ENCODE measurements around the gene CPED1. TPM values are rescaled to one million over a fixed set of nuclear protein-coding genes. Genes with fewer than 3 reads are reported as not detected.

Gene CPED1
- total RNA-seq, 1 donor from 2014 or later: 4.3 TPM

DNA sequence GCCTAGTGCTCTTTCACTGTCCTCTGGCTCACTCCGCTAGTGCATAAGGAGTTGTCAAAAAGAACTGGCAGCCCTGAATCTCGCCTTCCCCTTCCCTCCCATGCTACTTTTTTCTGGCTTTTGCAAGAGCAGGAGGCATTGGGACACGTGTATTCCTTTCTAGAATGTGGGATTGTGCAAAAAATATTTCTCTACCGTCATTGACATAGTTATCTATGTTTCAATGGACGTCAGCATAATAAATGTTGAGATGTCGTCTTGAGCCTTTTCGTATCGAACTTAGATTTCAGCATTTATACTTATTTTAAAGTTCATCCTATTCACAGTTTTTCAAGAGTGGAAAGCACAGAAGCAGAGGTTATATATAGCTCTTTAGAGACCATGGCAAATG is 37.2 kb upstream of the CPED1 start:
- Mint-ChIP-seq H3K9me3 (no peaks in the 10 kb centered on the region), H3K36me3 (ENCODE audit: low read depth) (peaks cover 4% of the 10 kb centered on the region), H3K4me3 (peak overlapping the region; percentile 98), H3K27ac (ENCODE audit: unreplicated experiment) (peak overlapping the region; percentile 100), H3K4me1 (peaks cover 25% of the 10 kb centered on the region), H3K27me3 (ENCODE audit: low read depth) (peaks cover under 1% of the 10 kb centered on the region)
- no peak for TF ChIP-seq CTCF (conservative IDR thresholded peaks at IDR 0.05)
- no peak for DNase-seq (ENCODE audit: low read depth, low spot score)

GRCh38 chr7:120951826-120952225 is 36.7 kb upstream of the CPED1 start:
- Mint-ChIP-seq H3K9me3 (no peaks in the 10 kb centered on the region), H3K36me3 (ENCODE audit: low read depth) (peaks cover 6% of the 10 kb centered on the region), H3K27me3 (ENCODE audit: low read depth) (no peaks in the 10 kb centered on the region), H3K27ac (ENCODE audit: unreplicated experiment) (no peak overlapping the region), H3K4me1 (peaks cover 25% of the 10 kb centered on the region), H3K4me3 (peak overlapping the region; percentile 98)
- DNase-seq (ENCODE audit: low read depth, low spot score): no peak
- no peak for TF ChIP-seq CTCF (conservative IDR thresholded peaks at IDR 0.05)

GRCh38 chr7:120955577-120956149 is 32.8 kb upstream of the CPED1 start:
- DNase-seq (ENCODE audit: low read depth, low spot score): no peak
- H3K27me3 Mint-ChIP-seq (ENCODE audit: low read depth): no peaks in the 10 kb centered on the region
- no peaks in the 10 kb centered on the region for H3K9me3 Mint-ChIP-seq
- peaks cover 13% of the 10 kb centered on the region for H3K4me1 Mint-ChIP-seq
- TF ChIP-seq CTCF (conservative IDR thresholded peaks at IDR 0.05): no peak
- no peak overlapping the region for H3K27ac Mint-ChIP-seq (ENCODE audit: unreplicated experiment)
- no peak overlapping the region for H3K4me3 Mint-ChIP-seq
- peaks cover 24% of the 10 kb centered on the region for H3K36me3 Mint-ChIP-seq (ENCODE audit: low read depth)

DNA sequence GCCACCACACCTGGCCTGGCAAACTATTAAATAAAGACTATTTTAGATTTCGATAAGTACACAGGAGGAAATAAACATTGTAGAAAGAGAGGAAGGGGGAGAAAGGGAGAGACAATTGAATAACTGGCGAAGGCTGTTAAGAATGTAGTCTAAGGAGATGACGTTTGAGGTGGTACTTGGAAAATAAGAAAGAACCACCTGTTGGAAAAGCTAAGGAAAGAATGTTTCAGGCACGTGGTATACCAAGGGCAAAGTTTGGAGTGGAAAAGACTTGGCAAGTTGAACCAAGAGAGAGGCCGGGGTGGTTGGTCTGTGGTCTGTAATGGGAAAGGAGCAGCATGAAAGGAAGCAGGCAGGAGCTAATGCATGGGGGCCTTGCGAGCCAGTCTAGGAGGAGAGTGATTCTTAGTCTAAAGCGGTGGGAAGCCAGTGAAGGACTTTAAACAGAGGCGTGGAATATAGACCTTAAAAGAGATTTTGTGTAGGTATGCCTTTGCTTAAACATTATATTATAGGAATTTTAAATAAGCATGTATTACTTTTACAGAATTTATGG is 28.5 kb upstream of the CPED1 start:
- no peaks in the 10 kb centered on the region for H3K4me1 Mint-ChIP-seq
- H3K27me3 Mint-ChIP-seq (ENCODE audit: low read depth): no peaks in the 10 kb centered on the region
- no peak for TF ChIP-seq CTCF (conservative IDR thresholded peaks at IDR 0.05)
- DNase-seq (ENCODE audit: low read depth, low spot score): no peak
- H3K36me3 Mint-ChIP-seq (ENCODE audit: low read depth): peaks cover 29% of the 10 kb centered on the region
- no peaks in the 10 kb centered on the region for H3K9me3 Mint-ChIP-seq
- no peak overlapping the region for H3K4me3 Mint-ChIP-seq
- peak overlapping the region; percentile 48 for H3K27ac Mint-ChIP-seq (ENCODE audit: unreplicated experiment)

DNA sequence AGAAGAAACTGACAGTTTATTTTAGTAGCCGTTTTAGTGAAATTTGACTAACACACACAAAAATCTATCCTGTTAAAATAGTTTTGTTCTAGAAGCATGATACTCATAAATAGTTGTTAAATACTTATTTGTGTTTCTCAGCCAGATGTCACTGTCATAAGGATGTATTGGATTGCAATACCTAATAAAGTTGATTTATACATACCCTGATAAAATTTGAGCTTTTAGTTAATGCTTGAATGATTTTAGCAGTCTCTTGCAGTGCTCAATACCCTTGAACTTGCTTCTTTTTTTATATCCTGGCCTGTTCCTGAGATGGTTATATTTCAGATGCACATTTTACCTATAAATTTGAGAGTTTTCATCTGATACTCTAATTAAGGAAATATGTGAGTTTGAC is 27.8 kb upstream of the CPED1 start:
- TF ChIP-seq CTCF (conservative IDR thresholded peaks at IDR 0.05): no peak
- Mint-ChIP-seq H3K36me3 (ENCODE audit: low read depth) (peaks cover 27% of the 10 kb centered on the region), H3K4me1 (no peaks in the 10 kb centered on the region), H3K27ac (ENCODE audit: unreplicated experiment) (no peak overlapping the region), H3K9me3 (no peaks in the 10 kb centered on the region), H3K4me3 (no peak overlapping the region), H3K27me3 (ENCODE audit: low read depth) (no peaks in the 10 kb centered on the region)
- no peak for DNase-seq (ENCODE audit: low read depth, low spot score)
